Measurements from ENCODE around the gene FOXI2.

The FOXI2 gene

DNA sequence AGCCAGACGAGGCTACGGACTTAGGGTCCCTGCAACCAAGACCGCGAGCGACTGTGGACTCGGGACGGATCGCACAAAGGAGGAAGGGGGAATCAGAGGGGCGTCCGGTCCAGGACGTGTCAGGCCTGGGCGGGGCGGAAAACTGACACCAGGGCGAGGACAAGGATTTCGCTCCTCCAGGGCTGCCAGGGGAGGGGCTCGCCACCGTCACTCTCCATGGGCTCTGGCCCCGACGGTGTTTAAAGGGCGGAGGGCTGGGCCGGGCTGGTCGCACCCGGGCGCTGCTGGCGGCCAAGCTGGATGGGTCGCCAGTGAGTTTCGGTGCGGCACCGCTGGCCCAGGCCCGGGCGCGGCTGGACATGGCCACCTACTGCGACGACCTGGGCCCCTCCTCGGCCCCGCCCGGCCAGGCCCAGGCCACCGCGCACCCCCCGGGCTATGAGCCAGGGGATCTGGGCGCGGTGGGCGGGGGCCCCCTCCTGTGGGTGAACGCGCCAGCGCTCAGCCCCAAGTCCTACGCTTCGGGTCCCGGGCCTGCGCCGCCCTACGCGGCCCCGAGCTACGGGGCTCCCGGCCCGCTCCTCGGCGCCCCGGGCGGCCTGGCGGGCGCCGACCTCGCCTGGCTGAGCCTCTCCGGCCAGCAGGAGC lies at the start of gene FOXI2:
Gene FOXI2 (plus strand): TSS at position 271 of the 648 bp plus-strand sequence. CDS start 89 bp downstream, at position 360.
- TF ChIP-seq POLR2A (IDR thresholded peaks at IDR 0.05; ENCODE audit: low read length), result no peak
- TF ChIP-seq GATA1 (IDR thresholded peaks at IDR 0.05; ENCODE audit: low read depth, low read length), result no peak
- no peak for DNase-seq

DNA sequence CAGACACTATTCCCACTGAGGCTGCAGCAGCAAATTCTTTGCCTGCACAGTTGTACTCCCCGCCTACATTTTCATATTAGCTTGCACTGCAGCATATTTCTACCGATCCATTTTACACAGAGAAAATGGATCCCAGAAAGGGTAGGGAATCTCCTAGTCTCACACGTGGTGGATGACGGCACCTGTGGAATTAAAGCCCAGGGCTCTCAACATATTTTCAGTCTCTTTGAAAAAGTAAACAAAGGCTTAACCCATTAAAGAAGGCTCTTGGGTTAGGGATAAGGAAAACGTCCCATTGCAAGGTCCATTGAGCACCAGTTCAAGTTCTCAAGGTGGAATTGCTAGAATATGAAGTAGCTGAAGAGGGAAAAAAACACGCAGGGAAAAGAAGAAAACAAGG lies 49.4 kb upstream of the FOXI2 start:
- no peak for DNase-seq
- no peak for TF ChIP-seq POLR2A (IDR thresholded peaks at IDR 0.05; ENCODE audit: low read length)
- TF ChIP-seq GATA1 (IDR thresholded peaks at IDR 0.05; ENCODE audit: low read depth, low read length), result no peak

DNA sequence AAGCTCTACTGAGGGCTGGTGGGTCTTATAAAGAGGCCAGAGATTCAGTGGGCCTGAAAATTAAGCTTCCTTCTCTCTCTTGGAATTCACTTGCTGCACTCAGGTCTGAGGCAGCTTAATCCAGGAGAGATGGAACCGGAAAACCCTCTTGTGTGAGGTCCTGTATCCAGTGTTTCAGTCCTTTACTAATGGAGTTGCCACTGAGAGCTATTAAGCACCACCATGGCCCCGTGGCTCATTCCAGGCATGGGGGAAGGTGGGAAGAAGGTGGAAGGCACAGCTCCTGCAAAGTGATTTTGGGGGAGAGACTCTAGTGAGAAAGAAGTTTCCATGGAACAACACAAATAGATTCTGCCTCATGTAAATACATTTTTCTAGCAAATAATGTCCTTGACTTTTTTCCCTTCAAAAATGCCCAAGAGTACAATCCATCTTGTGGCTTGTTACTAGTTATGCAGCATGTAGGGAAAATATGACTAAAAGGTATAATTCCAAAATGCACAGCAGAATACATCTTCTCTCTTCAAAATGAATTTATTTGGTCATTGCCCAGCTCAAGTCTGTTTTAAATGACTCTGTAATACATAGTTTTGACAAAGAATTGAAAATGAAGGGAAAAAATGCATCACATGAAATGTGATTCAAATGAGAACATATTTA lies 46.7 kb upstream of the FOXI2 start:
- DNase-seq, result no peak
- TF ChIP-seq GATA1 (IDR thresholded peaks at IDR 0.05; ENCODE audit: low read depth, low read length), result no peak

DNA sequence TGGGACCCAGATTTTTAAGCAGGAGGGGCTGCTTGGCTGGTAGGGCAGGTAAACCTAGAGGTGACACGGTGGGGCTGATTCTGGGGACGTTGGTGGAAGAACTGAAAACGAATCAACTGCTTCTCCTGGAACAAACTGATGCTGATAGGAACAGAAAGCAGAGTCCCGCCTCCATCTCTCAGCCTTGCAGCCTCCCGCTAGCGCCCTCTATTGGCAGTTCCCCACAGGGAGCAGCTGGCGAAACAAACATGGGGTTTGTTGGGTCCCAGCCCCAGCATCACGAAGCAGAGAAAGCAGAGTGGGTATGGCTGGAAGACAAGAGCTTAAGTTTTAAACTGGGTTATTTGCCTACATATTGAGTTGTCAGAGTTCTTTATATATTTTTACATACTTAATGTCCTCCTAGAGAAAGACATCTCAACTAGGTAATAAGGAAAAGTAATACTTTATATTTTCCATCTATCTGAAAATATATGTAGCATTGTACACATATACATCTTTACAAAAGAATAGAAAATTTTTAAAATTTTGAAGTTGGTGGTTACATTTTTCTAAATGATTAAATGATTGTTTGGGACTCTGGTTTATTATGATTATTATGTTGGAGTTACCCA lies 42.3 kb upstream of the FOXI2 start:
- TF ChIP-seq GATA1 (IDR thresholded peaks at IDR 0.05; ENCODE audit: low read depth, low read length) (no peak), POLR2A (IDR thresholded peaks at IDR 0.05; ENCODE audit: low read length) (no peak)
- peak; percentile 58 to 73 for DNase-seq

DNA sequence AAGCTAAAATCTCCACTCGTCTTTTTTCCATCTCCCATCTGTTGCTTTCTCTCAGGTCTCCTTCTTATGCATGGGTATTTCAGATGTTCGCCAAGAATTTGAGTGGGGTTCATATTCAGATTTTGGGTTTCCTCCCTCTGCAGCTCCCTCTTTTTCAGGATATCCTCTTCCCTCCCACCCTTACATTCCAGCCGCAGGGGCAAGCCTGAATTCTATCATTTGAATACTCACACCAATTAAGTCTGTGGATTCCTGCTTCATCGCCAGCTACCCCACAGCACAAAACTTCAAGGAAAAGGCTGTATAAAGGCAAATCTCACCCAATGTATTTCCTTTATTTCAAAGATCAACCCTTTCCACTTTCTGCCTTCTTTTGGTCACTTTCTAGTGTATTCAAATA lies 41.6 kb upstream of the FOXI2 start:
- TF ChIP-seq GATA1 (IDR thresholded peaks at IDR 0.05; ENCODE audit: low read depth, low read length) (no peak), POLR2A (IDR thresholded peaks at IDR 0.05; ENCODE audit: low read length) (no peak)
- DNase-seq, result no peak

DNA sequence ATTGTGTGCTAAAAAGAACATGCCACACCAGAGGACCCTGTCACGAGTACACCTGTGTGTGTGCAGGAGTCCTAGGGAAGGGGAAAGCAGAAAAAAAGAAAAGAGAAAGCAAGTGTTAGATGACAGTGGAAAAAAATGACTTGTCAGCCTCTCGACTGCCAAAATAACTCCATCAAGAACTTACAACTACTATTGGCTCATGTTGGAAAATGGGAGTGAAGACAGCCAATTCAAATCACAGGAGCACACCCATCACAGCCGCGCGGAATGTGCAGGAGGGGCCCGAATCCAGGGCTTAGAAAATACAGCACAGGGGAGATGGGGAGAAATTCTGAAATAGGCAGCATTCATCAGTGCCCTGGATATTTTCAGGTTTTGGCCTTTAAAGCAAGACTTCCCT lies 38.1 kb upstream of the FOXI2 start:
- TF ChIP-seq POLR2A (IDR thresholded peaks at IDR 0.05; ENCODE audit: low read length) (no peak), GATA1 (IDR thresholded peaks at IDR 0.05; ENCODE audit: low read depth, low read length) (no peak)
- no peak for DNase-seq

DNA sequence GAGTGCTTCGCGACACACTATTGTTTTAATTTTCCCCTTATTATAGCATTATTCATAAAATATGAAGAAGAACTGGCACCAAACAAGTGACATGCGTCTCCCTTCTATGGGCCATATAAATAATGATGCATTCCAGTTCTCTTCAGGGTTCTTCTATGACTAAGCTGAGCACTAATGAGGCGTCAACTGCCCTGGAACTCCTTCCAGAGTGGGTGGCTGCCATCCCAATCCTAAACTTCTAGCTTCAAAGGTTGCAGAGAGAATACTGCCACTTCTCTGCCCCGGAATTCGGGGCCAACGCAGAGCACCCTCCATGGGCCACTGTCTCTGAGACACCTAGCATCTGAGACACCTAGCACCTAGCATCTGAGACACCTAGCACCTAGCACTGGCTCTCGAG lies 37.7 kb upstream of the FOXI2 start:
- DNase-seq, result no peak
- TF ChIP-seq POLR2A (IDR thresholded peaks at IDR 0.05; ENCODE audit: low read length) (no peak), GATA1 (IDR thresholded peaks at IDR 0.05; ENCODE audit: low read depth, low read length) (no peak)

DNA sequence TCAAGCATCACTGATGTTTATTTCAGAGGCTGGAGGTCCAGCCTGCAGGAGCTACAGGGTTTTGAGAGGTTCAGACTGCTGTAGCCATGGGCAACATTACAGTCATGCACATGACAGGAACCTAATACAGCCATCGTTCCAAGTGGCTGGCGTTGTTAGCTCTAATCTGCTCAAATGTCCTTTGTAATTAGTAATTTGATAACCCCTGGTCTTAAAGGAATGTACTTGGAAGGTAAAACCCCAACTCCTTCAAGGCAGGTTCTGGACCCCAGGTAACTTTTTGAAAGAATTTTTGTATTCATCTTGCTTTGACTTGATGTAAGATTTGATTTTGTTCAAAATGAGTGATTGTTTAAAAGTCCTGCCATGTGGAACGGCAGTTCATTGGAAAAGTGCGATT lies 34.7 kb upstream of the FOXI2 start:
- no peak for DNase-seq
- TF ChIP-seq GATA1 (IDR thresholded peaks at IDR 0.05; ENCODE audit: low read depth, low read length), result no peak
- no peak for TF ChIP-seq POLR2A (IDR thresholded peaks at IDR 0.05; ENCODE audit: low read length)

DNA sequence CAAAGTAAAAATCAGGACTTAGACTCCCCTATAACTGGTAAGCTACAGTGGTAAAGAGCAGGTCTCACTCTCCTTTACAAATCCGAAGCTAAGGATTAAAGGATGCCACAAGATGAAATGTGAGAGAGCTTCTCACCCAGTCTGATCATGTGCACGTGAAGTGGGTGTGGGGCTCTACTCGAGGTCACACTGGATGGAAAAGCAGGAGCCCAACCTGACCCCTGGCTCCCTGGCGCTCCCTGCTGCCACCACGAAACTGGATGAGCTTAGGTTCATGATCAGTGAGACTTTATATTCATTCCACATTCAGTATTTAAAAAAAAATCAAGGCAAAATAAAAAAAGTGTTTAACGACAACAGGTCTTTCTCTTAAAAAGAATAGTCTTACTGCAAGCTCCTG lies 21.7 kb upstream of the FOXI2 start:
- DNase-seq, result no peak

DNA sequence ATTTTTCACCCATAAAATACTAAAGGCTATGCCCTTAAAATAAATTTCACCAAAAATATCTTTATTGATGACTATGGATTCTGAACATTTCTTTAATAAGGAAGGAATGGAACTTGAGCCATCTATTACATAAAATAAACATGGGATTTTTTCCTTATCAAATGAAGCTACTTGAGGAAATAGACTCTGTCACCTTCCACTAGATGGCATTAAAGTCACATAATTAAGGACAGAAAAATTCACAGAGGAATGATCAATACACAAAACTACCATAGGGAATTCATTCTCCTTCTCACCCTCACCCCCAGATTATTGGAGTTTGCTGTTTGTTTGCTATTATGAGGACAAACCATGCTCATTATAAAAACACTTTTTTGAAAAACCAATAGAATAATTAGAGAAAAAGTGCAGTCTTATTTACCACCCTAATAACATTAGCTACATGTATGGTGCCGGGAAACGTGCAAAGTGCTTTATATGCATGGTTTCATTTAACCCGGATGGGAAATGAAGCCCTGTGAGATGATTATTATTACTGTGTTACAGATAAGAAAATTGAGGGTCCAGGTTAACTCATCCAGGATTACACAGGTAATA lies 21.1 kb upstream of the FOXI2 start:
- peak; percentile 5 to 29 for DNase-seq
- TF ChIP-seq POLR2A (IDR thresholded peaks at IDR 0.05; ENCODE audit: low read length) (no peak), GATA1 (IDR thresholded peaks at IDR 0.05; ENCODE audit: low read depth, low read length) (no peak)

More for the DNA sequence above, 21.7 kb upstream of the FOXI2 start:
- TF ChIP-seq POLR2A (IDR thresholded peaks at IDR 0.05; ENCODE audit: low read length), result no peak
- TF ChIP-seq GATA1 (IDR thresholded peaks at IDR 0.05; ENCODE audit: low read depth, low read length), result no peak

DNA sequence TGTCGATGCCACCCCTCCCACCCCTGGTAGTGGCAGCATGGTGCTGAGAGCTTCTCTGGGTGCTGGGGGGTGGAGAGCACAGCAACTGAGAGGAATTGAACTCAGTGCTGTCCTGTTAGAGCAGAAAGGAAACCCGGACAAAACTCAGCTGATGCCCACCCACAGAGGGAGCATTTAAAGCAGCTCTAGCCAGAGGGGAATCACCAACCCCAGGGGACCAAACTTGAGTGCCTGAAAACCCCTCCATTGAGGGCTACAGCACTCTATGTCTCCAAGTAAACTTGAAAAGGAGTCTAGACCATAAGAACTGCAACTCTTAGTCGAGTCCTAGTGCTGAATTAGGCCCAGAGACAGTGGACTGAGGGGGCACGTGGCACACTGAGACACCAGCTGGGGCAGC lies 16.8 kb upstream of the FOXI2 start:
- DNase-seq, result no peak
- no peak for TF ChIP-seq POLR2A (IDR thresholded peaks at IDR 0.05; ENCODE audit: low read length)
- no peak for TF ChIP-seq GATA1 (IDR thresholded peaks at IDR 0.05; ENCODE audit: low read depth, low read length)

DNA sequence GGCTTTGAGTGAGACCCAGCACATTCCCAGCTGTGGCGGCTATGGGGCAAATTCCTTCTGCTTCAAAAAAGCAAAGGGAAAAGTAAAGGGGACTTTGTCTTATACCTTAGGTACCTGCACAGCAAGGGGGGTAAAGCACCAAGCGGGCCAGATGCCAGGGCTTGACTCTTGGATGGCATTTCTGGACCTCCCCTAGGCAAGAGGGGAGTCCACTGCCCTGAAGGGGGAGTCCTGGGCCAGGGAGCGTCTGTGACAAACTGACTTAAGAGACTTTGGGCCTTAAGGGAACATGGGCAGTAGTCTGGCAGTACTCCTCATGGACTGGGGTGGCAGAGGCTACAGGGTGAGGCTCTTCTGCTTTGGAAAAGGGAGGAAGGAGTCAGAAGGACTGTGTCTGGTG lies 16.1 kb upstream of the FOXI2 start:
- TF ChIP-seq POLR2A (IDR thresholded peaks at IDR 0.05; ENCODE audit: low read length), result no peak
- TF ChIP-seq GATA1 (IDR thresholded peaks at IDR 0.05; ENCODE audit: low read depth, low read length), result no peak

DNA sequence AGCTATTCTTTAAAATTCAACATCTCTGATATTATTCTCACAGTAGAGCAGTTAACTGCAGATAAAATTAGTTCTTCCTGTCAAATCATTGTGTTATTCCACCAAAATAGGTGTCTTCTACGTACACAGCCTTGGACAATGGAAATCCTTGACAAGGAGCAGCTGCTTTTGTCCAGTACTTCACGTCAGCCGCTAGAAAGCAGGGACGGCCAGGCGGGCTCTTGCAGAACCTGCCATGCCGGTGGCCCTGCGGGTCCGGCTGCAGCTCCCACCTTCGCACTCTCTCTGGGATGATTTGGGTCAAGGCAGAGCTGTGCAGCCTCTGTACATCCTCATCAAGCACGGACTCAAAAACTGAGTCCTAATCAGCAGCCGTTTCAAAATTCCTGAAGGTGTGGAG lies 2.2 kb upstream of the FOXI2 start:
- TF ChIP-seq GATA1 (IDR thresholded peaks at IDR 0.05; ENCODE audit: low read depth, low read length) (no peak), POLR2A (IDR thresholded peaks at IDR 0.05; ENCODE audit: low read length) (no peak)
- DNase-seq, result no peak

More for the DNA sequence above, 16.1 kb upstream of the FOXI2 start:
- DNase-seq, result no peak

DNA sequence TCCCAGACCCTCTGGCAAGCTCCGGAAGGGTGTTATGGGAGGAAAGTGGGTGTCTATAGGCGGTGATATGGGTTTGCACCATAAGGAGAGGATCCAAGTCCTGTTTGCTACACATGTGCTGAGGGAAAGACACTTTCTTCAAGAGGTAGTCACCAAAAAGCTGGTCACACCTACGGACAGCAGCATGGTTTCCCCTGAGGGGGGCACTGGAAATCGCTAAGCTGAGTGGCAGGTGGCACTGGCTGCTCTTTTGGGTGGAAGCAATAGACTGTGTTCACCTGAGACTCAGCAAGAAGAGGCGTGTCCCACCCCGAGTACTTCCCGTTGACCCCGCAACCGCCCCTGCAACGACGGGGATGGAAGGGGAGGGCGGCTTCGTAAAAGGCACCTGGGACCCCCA lies 1.8 kb upstream of the FOXI2 start:
- TF ChIP-seq POLR2A (IDR thresholded peaks at IDR 0.05; ENCODE audit: low read length) (no peak), GATA1 (IDR thresholded peaks at IDR 0.05; ENCODE audit: low read depth, low read length) (no peak)

More for the DNA sequence above, 1.8 kb upstream of the FOXI2 start:
- DNase-seq, result no peak

Measured in erythroblast (primary cell).